HG03196 (cell line): Measurements from ENCODE around the gene PCTP.

Source experiments
- ATAC-seq: cut with Tn5 transposase; IDR thresholded peaks from one replicate; pipeline ENCODE4 v1.9.1; 2021; ENCODE audit not compliant: unreplicated experiment

The PCTP gene

DNA sequence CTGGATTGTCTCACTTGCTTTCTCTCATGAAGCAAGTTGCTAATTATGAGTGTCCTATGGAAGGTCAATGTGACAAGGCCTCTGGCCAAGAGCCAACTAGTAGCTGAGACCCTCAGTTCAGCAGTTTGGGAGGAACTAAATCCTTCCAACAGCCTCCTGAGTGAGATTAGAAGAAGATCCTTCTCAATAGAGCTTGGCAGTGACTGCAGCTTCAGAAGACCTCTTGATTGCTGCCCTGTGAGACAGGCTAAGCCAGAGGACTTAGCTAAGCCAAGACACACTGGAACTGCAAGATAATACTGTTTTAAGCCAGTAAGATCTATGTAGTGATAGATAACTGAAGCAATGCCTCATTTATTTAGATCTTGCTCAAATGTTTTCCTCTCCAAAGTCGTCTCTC is 34.3 kb downstream of the PCTP start:
- ATAC-seq: no peak

DNA sequence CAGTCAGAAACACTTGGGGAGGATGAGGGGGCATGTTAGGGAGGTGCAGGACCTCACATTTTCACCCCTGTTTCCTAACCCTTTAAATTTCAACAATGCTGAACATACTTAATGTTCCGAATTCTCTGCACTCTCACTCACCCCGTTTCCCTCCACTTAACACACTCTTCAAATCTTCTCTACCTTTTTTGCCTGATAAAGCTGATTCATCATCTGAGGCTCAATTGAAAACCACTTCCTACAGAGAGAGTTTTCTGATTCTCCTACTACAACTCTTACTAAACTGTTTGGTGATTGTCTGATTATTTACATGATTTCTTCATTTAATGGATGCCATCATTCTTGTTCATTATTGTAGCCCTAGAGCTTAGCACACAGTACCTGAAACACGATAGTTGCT is 42.4 kb downstream of the PCTP start:
- no peak for ATAC-seq

DNA sequence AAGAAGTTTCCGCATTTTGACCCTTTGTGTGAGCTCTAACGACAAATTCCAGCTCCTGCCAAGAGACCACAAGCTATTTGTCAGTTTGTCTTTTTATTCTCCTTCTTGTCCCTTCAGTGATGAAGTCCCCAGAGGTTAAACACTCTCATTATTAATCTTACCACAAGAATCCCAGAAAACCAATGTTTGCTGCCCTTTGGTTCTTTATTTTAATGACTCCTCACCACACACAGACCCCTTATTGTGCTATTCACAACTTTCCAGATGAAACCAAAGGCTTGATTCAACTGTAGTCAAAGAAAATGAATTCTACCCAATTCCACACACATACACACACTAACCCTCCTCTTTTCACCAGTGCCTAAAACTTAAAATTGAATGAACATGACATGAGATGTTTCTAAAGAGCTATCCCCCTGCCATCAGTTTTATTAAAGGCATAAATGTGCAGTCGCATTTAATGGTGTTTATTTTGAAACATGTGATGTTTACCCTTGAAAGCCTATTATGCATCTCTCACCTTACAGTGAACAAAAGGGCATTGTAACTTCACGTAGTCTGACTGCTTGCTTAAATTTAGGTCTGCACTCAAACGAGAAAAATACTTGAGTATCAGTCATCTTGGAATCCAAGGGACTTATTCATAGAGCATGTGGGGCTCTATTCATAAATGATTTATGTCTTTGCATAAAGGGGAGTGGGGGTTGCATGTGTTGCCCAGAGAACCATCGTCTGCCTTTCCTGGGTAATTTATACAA is 44.1 kb downstream of the PCTP start:
- no peak for ATAC-seq

DNA sequence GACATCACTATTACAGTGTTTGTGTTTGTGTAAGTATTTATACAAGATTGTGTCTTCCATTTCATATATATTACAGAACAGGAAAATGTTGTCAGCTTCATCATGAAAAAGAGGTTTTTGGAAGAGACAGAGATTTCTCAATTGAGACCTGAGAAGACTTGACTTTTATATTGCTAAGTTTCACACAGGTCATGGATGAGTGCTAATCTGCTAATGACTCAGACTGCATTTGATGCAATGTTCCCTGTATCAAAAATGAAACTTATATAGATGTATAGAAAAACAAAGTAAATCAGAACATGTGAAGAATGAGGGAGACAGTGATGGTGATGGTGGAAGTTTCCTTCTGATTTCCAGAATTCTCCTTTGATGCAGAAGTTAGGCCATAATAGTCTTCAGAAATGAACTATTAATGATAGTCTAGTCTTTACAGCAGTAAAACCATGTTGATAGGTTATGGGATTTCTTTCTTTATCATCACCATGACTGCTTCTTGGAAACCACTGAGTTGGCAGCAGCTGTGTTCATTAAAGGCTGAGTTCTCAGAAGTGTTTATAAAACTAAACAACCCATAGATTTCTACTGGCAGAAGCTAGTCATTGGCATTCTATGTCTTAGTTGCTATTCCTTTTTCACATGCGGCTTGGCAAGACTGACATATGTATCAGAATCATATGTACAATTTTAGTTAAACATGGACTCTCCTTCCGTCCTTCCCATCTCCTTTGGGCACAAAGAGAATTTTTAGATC is 56.1 kb downstream of the PCTP start:
- ATAC-seq: no peak

DNA sequence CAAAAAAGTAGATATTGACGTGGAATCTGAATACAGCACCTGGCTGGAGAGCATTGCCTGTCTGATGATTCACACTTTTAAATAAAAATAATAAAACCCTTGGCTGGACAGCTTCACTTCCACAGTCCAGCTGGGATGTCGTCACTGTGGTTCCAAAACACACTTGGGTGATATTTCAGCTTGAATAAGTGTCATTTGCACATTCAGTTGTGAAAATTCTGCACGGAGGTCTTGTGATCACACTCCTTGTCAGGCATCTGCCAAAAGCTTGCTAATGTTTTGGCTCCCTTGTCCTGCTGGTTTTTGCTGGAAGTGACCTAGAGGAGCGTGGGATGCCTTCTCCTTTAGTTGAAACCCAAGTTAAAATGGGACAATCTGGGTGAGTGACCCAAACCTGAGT is 60.7 kb downstream of the PCTP start:
- ATAC-seq: no peak

DNA sequence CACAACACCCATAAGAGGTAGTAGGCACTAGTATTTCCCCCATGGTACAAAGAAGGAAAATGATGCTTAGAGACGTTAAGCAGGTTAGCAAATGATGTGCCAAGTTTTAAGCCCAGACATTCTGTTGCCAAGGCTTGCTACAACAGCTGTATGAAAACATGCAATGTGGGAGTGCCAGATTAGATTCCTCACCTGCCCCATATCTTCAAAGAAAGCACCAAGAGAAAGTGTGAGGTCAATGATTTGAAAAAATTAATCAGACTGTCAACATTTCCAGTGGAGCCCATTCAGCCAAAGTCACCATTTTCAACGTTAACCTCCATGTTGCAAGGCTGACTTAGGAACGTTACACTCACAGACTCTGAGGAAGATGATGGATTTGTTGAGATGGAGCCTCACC is 61.5 kb downstream of the PCTP start:
- ATAC-seq: no peak

DNA sequence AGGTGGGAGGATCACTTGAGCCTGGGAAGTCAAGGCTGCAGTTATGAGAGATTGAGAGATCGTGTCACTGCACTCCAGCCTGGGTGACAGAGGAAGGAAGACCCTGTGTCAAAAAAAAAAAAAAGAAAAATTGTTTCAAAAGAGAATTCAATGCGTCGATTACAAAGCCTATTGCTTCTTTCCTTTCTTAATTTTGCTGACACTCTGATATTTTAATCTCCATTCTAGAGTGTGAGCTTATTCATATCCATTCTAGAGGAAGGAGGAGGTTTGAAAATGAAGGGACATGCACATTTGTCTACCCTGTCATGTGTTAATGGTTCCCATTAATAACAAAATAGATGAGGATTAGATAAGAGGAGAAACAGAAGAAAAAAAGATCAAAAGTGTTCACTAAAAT is 63.1 kb downstream of the PCTP start:
- no peak for ATAC-seq

DNA sequence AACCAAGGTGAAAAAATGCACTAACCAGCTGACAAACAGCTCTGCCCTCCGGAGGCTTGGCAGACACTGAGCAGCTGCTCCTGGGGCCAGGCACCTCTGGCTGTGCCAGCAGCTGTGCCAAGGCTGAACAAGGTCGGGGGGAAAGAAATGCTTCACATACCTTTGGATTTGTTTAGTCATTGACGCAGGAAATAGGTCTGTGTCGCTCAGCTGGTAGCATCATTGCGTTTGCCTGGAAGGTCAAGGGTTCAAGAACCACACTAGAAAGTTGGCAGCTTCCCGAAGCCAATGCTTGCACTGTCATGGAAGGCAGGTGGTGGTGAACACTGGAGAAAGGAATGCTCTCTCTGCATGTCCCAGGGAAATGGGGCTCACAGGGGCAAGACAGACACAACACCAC is 63.5 kb downstream of the PCTP start:
- ATAC-seq: no peak

DNA sequence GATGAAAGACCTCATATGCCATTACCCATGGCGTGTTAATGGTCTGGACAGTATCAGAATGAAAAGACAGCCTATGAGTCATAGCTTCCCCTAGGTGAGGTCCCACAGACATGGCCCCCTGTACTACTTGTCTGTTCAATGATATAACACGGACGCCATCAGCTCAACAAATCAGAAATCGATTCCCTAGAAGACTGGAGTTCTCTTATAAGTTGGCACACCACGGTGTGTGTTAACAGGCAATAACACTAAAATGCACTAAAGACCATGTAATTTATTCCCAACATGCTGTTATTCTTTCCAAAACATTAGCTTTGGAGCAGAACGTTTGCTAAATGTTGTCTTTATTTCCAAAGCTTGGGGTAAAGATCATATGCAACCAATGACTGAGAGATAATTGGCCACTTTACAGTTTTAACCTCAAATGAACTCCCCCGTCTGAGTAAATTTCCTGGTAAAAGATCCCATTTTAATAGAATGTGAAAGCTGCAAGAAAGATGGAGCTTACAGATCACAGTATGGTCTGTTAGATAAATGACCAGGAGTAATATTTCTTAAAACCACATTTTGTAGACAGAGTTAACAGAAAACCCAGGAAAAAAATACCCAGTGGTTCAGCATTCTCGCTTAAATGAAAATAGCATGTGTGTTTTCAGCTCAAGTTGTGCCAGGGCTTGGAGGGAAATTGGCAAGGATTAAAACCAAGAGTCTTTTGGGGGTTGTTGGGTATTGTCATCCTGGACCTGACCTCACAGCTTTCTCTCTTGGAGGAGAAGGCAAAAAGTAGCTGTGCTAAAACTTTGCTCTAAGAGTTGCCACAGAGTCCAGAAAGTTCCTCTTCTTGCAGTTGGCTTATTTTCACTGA is 65.9 kb downstream of the PCTP start:
- no peak for ATAC-seq

DNA sequence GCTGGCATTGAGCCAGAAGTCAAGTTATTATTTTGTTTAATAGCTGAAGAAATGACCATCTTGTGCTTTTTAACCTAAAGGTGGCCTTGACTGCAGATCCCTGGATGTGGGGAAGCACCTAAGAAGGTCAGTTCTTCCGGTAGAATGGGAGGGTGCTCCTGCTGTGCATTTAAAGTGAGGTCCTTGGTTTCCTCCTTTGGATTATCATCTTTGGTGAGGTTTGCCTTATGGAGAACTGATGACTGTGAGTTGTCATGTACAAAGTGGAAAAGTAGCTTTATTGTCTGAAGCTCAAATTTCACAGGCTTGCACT is 66.5 kb downstream of the PCTP start:
- no peak for ATAC-seq

DNA sequence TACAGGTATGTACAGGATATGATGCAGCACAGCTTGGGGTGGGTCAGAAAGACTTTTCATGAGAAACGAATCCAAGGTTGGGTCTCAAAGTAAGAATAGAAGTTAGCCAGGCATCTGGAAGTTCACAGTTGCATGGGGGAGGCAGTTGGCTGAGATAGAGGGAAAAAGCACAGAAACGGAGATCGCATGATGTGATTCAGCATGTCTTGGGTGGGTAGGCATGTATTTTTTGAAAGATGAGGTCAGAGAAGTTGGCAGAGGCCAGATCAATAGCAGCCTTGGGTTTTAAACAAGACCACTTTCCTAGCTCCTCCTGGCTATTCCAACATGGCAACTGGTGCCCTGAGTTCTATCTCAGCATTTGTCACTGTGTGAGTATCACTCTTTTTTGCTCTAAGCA is 67.2 kb downstream of the PCTP start:
- no peak for ATAC-seq

DNA sequence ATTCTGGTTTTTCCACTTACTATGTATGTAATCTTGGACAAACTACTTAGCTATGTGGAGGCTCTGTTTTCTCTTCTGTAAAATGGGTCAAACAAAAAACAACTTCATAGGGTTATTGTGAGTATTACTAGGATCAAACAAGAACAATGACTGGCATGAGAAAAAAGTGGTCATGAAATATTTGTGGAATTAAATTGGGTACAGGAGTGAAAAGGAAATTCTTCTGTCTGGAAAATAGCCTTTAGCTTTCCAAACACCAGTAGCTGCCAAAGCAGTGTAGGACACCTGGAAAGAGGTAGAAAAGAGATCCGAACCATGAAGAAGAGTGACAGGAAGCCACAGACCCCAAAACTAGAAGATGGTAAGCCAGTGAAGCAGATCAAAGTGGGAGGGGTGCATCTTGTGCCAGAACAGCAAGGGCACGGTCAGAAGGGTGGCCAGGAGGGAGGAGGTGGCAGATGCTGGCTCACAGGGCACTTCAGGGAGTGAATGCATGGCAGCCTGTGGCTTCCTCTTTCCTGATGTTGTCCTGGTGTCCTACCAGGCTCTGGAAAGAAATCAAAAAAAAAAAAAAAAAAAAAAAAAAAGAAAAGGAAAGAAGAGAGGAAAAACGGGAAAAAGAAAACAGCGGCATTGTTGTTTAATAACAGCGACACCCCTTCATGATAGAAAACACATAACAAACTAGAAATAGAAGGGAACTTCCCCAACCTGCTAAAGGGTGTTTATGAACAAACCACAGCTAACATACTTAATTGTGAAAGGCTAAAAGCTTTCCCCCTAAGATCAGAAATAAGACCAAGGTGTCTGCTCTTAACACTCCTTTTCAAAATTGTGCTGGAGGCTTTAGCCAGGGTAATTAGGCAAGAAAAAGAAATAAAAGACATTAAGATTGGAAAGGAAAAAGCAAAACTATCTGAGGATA is 67.9 kb downstream of the PCTP start:
- ATAC-seq: no peak

DNA sequence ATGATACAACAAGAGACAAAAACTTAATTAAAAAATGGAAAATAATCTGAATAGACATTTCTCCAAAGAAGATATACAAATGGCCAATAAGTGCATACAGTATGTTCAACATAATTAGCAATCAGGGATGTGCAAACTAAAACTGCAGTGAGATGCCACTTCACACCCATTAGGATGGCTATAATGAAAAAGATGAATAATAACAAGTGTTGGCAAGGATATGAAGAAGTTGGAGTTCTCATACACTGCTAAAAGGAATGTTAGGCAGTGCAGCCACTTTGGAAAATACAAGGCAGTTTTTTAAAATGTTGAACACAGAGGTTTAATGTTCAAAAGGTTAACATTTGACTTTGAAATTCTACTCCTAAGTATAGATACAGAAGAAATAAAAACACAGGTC is 69.8 kb downstream of the PCTP start:
- no peak for ATAC-seq

DNA sequence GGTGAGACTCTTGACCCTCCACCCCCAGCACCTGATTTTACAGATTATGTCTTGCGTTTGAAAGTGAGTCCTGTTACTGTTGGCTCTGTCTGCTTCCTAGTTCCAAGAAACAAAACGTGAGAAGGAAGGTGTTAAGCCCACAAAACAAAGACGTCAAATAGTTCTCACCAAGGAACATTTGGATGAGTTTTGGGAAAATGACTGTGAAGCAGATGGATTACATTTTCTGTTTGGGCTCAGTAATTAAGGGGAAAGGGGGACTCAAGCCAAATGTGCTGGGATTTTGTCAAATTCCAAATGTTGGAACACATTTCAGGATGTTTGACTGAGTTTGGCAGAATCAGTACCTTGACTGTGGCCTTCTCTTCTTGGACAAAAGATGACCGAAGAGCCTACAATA is 71.2 kb downstream of the PCTP start:
- no peak for ATAC-seq

DNA sequence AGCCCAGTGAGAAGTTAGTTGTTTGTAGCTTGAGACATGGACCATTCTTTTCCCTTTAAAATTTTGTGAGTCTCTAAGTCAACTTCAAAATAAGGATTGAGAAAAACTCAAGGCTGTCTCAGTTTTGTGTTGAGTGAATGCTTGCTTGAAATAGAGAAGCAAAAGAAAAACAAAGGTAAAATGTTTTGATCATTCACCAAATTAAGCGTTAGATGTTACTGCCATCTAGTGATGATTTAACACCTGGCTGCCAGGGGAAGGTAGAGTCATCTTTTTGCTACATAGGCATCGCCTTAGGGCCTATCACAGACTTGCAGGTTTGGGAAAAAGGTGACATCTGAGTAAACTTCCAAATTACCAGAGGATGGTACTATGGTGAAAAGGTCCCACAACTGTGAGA is 74.4 kb downstream of the PCTP start:
- ATAC-seq: no peak
